GM15510 (cell line): ENCODE data around the gene LY9.

Experiments
- POLR2A ChIP-seq: IDR thresholded peaks from 3 replicates; pipeline ENCODE4 v1.6.1; 2011; ENCODE audit warnings: borderline replicate concordance; ENCODE audit not compliant: insufficient read length; ENCODE audit errors: extremely low read depth

Gene LY9, protein sequence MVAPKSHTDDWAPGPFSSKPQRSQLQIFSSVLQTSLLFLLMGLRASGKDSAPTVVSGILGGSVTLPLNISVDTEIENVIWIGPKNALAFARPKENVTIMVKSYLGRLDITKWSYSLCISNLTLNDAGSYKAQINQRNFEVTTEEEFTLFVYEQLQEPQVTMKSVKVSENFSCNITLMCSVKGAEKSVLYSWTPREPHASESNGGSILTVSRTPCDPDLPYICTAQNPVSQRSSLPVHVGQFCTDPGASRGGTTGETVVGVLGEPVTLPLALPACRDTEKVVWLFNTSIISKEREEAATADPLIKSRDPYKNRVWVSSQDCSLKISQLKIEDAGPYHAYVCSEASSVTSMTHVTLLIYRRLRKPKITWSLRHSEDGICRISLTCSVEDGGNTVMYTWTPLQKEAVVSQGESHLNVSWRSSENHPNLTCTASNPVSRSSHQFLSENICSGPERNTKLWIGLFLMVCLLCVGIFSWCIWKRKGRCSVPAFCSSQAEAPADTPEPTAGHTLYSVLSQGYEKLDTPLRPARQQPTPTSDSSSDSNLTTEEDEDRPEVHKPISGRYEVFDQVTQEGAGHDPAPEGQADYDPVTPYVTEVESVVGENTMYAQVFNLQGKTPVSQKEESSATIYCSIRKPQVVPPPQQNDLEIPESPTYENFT

DNA sequence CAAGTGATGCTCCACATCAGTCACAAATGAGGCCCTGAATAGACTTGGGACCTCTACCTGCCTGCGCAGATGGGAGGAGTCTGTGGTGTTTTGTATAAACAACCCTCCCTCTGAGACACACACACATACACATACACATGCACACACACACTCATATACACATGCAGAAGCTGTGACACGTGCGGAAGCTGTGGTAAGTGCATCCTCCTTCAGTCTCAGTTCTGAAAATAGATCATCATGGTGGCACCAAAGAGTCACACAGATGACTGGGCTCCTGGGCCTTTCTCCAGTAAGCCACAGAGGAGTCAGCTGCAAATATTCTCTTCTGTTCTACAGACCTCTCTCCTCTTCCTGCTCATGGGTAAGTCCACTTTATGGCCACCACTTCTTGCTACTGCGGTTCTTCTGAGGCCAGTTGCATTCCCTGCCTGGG is at the start of gene LY9:
Gene LY9 (plus strand): TSS at position 224 of the 433 bp plus-strand sequence. CDS start 14 bp downstream, at position 238.
- TF ChIP-seq POLR2A: no peak

DNA sequence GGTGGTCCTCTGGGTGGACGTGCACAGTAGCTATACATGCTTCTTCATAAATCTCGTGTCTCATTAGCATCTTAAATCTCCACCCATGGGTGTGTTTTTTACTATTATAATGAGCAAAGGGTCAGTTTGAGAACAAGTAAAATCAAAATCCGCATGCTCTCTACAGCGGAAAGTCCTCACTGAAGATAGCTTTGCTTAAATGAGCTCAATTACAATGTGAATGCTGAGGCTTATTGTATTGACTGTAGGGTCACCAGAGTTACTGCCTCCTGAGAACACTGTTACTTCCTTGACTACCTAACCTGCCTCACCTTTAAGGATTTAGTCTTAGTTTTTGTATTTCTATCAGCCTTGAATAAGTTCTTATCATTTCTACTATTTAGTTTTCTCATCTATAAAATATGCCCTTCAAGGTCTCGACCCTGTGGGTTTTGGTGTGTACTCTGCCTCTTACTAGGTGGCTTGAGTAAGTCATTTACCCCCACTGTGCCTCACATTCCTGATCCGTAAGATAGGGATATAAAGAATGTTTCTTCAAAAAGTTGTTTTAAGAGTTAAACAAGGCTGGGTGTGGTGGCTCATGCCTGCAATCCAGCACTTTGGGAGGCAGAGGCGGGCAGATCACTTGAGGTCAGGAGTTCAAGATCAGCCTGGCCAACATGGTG is 49.0 kb upstream of the LY9 start:
- no peak for TF ChIP-seq POLR2A

DNA sequence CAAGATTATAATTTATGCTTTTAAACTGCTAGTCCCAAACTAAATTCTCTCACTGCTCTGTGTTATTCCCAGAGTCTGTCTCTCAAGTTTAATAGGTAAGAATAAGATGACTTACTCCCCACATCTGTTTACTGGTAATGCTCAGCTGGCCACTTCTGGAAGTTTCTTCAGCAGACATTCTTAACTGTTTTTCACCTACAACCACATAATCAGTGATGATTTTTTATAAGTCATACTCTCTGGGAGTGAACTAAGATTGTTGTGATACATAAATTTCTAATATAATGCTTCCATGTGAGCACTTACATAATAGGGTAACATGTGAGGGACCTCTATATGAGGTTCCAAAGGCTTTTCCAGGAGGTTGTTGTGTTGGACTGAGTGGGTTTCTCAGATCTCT is 48.3 kb upstream of the LY9 start:
- no peak for TF ChIP-seq POLR2A

DNA sequence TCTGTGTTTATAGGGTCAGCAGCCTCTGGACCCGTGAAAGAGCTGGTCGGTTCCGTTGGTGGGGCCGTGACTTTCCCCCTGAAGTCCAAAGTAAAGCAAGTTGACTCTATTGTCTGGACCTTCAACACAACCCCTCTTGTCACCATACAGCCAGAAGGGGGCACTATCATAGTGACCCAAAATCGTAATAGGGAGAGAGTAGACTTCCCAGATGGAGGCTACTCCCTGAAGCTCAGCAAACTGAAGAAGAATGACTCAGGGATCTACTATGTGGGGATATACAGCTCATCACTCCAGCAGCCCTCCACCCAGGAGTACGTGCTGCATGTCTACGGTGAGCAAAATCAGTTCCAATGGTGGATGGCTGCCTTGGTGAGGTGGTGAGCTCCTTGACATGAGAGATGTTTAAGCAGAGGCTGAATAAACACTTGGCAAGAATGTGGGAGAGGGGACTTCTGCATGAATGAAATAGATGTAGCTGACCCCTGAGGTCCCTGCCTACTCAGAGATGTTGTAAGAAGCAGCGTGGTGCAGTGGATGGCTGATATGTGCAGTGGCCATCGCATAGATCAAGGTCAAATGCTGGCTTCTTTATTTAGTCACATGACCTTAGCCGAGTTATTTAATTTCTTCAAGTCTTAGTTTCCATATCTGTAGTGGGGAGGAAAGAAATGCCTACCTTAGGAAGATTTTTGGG is 47.6 kb upstream of the LY9 start:
- no peak for TF ChIP-seq POLR2A

DNA sequence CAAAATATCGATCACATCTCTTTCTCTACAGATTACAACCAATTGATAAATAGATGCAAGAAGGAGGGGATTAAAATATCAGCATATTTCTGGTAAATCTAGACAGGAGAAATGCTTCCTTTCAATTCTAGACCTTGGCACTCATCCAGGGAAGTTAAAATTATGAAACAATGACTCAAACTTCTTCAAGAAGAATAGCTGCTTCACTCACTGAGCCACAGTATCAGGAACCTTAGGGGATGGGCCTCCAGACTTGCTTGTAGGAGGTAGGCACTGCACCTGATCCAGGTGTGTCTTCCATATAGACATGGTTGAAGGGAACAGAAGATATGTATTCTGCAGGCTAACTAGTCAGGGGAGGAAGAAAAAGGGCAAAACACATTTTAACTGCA is 47.1 kb upstream of the LY9 start:
- TF ChIP-seq POLR2A: no peak

DNA sequence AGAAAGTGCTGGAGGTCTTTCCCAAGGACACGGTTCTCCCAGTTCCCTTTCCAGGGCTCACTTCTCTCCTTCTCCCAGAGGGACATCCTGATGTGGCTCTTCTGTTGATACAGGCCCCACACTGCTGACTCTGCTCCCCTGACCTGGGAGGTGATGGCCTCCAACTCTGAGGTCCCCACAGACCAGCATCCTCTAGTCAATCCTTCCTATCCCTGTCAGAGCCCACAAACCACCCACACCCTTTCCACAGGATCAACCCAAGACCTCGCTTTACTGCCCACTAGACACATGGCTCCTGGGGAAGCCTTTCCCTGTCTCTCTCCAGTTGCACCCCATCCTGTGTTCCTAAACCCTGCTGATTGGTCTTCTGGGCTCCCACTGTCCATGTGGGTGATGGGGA is 45.4 kb upstream of the LY9 start:
- TF ChIP-seq POLR2A: no peak

DNA sequence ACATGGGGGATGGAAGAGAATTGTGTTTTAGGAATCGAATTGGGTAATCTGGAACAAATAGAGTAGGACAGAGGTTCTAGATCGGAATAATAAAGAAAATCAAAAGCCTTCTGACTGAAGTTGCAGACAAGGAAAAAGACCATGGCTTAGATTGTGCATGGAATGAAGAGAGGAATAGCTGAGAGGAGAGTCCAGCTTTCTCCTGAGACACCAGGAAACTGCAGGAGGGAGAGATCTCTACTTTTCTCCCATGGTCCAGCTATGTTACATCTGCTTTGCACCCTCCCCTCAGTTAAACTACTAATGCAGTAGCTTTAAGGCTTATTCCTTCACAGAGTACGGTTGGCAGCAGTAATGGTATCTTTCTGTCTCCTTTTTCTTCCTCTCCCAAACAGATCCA is 43.6 kb upstream of the LY9 start:
- TF ChIP-seq POLR2A: no peak

DNA sequence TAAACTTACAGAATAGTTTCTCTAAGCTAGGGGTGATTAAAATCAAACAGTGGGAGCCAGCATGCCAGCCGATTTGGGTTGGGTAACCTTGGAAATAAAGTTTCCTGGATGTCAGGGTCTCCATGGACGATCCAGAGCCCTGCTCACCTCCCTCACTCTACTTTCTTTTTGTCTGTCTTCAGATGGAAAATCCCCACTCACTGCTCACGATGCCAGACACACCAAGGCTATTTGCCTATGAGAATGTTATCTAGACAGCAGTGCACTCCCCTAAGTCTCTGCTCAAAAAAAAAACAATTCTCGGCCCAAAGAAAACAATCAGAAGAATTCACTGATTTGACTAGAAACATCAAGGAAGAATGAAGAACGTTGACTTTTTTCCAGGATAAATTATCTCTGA is 43.0 kb upstream of the LY9 start:
- no peak for TF ChIP-seq POLR2A

DNA sequence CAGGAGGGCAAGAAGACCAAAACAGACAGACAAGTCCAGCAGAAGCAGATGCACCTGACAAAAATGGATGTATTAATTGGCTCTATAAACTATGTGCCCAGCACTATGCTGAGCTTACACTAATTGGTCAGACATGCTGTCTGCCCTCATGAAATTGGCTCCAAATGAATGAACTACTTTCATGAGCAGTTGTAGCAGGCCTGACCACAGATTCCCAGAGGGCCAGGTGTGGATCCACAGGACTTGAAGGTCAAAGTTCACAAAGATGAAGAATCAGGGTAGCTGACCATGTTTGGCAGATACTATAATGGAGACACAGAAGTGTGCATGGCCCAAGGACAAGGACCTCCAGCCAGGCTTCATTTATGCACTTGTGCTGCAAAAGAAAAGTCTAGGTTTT is 42.4 kb upstream of the LY9 start:
- TF ChIP-seq POLR2A: no peak

DNA sequence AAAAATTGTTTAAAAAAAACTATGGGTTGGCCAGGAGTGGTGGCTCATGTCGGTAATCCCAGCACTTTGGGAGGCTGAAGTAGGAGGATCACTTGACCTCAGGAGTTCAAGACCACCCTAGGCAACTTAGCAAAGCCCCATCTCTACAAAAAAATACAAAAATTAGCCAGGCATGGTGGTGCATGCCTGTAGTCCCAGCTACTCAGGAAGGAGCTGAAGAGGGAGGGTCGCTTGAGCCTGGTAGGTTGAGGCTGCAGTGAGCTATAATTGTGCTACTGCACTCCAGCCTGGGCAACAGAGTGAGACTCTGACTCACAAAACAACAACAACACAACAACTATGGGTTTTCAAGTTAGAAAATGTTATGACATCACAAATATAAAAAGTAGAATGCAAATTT is 40.5 kb upstream of the LY9 start:
- TF ChIP-seq POLR2A: no peak

DNA sequence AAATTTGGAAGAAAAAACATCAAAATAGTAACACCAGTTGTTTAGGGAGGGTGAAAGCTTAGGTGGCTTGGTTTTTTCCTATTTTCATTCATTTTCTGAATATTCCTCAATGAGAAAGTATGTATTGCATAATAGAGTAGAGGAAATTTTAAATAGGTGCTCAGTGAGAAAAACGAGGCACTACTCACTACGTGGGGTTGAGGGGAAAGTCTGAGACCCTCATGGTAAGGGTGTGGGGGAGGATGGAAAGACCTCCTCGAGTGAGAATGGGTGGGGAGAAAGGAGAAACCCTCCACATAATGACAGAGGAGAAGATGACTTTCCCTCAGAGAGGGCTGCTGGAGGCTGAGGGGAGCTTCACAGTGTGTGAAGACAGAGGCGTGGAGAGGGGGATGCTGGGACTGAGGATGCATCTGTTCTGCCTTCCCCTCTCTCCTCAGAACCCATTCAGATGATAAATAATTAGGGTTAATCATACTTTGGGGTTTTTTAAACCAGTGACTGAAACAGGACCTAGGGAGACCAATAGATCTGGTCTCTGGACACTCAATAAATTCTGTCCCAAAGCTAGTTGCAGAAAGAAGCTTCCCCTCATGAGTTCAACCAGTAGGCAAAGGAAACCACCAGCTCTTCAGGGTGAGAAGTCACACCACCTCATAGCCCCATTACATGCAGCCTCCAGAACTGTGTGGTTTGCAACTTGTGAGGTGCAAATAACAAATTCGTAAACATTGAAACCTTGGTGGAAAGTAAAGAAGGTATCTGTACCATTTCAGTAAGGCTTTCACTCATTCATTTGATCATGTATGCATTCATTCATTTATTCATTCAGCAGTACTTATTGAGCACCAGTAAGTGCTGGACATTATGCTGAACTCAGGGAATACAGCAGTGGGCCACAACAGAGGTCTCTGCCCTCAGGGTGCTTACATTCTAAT is 39.8 kb upstream of the LY9 start:
- no peak for TF ChIP-seq POLR2A

DNA sequence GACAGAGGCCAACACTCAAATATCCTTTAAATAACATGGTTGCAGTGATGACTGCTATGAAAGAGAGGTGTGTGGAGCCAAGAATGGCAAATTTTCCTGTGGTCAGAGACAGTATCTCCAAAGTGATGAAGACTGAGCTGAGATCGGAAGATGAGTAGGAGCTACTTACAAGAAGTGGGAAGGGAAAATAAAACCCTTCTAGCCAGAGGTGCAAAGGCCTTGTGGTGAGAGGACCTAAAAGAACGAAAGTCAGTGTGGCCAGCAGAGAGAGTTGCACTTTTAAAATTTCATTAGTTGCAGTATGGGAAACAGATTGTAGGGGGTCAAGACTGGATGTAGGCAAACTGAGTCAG is 39.1 kb upstream of the LY9 start:
- TF ChIP-seq POLR2A: no peak

DNA sequence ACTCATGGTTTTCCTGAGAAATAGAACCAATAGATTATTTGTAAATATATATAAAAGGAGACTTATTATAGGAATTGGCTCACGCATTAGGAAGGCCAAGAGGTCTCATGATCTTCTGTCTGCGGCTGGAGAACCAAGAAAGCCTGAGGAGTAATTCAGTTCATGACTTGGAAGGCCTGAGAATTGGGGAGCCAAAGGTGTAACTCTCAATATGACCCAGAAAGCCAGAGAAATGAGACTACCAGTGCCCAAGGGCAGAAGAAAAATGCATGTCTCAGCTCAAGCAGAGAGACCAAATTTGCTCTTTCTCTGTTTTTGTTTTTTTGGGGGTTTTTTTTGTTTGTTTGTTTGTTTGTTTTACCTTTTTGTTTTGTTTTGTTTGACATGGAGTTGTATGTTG is 37.5 kb upstream of the LY9 start:
- TF ChIP-seq POLR2A: no peak

DNA sequence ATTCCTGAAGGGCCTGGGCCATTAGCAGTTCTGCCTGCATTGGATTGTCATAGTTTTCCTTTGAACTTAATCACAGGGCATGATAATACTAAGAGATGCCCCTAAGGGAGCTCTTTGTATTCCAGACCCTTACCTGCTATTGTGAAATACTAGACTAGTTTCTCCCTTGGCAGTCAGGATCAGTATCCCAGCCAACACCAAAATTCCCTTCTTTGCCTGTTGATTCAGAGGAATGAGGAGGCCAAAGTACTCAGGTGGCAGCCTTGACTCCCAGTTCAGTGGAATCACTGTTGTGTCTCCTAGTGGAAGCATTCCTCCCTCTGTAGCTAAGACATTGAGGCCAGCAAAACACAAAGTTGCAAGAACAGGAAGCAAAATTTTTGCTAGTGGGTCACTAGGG is 36.2 kb upstream of the LY9 start:
- no peak for TF ChIP-seq POLR2A
